Activated naive CD4-positive, alpha-beta T cell treated with anti-CD3 and anti-CD28 coated beads, Interleukin-2, amount 10 ng/mL, durations not matched to agents 7 days and 5 days (primary cell): ENCODE results near the gene LHFPL2.

ENCODE experiments used
- CTCF ChIA-PET: fragments of 350-600 bp; sonication (Branson Sonifier 250); formaldehyde crosslinking; loops from one replicate; lab custom pipeline; 2021; ENCODE audit warnings: antibody characterized with exemption; lab: Charles Lee
- DNase-seq: peaks from one replicate; pipeline ENCODE4 v3.0.0-alpha.2; 2020
- H3K27ac Mint-ChIP-seq: one replicate; pipeline ENCODE4 v1.8.0; 2021; ENCODE audit warnings: mild to moderate bottlenecking, moderate library complexity, mixed read lengths
- H3K27me3 Mint-ChIP-seq: one replicate; pipeline ENCODE4 v1.8.0; 2021; ENCODE audit warnings: mild to moderate bottlenecking, mixed read lengths
- H3K36me3 Mint-ChIP-seq: one replicate; pipeline ENCODE4 v1.8.0; 2021; ENCODE audit warnings: mixed read lengths
- H3K4me1 Mint-ChIP-seq: one replicate; pipeline ENCODE4 v1.8.0; 2021; ENCODE audit warnings: mixed read lengths
- H3K4me3 Mint-ChIP-seq: one replicate; pipeline ENCODE4 v1.8.0; 2021; ENCODE audit warnings: mild to moderate bottlenecking, moderate library complexity, mixed read lengths
- H3K9me3 Mint-ChIP-seq: one replicate; pipeline ENCODE4 v1.8.0; 2021; ENCODE audit warnings: mixed read lengths

Gene LHFPL2

DNA sequence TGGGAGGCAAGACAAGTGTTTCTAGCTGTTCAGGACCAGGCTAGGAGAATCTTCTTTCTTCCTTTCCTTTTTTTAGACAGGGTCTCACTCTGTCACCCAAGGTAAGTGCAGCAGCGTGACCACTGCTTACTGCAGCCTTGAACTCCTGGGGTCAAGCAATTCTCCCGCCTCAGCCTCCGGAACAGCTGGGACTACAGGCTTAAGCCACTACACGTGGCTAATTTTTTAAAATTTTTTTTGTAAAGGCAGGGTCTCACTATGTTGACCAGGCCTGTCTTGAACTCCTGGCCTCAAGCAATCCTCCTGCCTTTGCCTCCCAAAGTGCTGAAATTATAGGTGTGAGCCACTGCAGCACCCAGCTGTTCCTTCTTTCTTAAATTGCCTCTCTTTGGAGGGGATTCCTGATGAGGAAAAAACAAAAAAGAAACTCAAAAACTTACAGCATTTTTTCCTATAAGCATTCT is 53.1 kb downstream of the LHFPL2 start:
- no peaks in the 10 kb centered on the region for H3K9me3 Mint-ChIP-seq
- DNase-seq: no peak
- H3K4me3 Mint-ChIP-seq: no peak overlapping the region
- no peaks in the 10 kb centered on the region for H3K36me3 Mint-ChIP-seq
- no peaks in the 10 kb centered on the region for H3K4me1 Mint-ChIP-seq
- no peak overlapping the region for H3K27ac Mint-ChIP-seq
- CTCF ChIA-PET: no interaction called here
- H3K27me3 Mint-ChIP-seq: peaks cover 7% of the 10 kb centered on the region

DNA sequence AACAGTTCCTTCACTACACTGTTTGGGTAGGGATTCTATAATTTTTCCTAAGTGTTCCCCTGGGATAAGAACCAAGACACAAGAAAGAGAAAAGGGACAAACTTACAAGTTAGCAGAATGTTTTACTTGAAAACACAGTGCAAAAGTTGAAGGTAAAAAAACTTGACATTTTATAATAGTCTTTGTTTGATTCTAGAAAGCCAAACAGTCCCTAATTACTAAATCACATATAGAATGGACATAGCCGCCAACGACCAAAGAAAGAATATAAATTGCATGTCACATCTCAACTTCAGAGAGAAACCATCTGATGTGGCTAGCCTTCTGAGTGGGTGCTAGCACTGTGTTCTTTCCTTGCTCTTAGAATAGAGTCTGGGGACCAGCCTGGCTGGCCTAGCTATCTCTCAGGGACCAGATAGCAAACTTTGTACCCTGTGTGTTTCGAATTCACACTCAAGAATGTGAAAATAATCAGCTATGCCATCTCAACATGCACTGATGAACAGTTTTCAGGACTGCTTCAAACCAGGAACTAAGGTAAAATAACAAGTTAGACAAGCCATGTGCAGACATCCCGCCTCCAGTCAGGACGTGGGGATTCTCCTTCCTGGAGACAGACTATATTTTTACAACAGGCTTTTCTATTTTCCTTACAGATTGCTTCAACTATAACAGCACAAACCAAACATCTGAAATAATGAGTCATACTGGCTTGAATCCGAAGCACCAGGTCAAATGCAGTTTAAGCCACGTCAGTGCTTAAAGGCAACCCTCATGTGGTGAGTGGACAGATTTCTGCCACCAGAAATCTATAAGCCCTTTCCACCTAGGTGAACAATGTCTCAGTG is 53.7 kb downstream of the LHFPL2 start:
- Mint-ChIP-seq H3K36me3 (no peaks in the 10 kb centered on the region), H3K9me3 (no peaks in the 10 kb centered on the region), H3K4me3 (no peak overlapping the region), H3K27ac (no peak overlapping the region), H3K4me1 (no peaks in the 10 kb centered on the region), H3K27me3 (peaks cover 7% of the 10 kb centered on the region)
- CTCF ChIA-PET: no interaction called here
- DNase-seq: no peak

DNA sequence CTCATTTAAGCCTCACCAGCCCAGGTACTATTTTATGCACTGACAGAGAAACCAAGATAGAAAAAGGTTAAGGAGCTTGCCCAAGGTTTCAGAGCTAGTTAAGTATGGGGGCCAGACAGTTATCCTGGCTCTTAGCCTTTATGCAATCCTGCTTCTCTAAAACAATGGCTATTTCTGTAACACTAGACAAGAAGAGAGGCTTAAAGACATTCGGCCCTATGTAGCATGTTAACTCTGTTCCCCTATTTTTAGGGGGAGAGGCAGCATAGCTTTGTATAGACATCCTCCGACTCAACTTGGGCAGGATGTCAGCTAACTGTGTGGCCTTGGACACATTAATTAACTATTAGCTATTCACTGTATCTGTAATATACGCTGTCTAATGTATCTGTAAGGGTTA is 54.6 kb downstream of the LHFPL2 start:
- CTCF ChIA-PET: no interaction called here
- DNase-seq: no peak
- Mint-ChIP-seq H3K4me1 (no peaks in the 10 kb centered on the region), H3K36me3 (no peaks in the 10 kb centered on the region), H3K27ac (no peak overlapping the region), H3K27me3 (peaks cover 7% of the 10 kb centered on the region), H3K4me3 (no peak overlapping the region), H3K9me3 (no peaks in the 10 kb centered on the region)

DNA sequence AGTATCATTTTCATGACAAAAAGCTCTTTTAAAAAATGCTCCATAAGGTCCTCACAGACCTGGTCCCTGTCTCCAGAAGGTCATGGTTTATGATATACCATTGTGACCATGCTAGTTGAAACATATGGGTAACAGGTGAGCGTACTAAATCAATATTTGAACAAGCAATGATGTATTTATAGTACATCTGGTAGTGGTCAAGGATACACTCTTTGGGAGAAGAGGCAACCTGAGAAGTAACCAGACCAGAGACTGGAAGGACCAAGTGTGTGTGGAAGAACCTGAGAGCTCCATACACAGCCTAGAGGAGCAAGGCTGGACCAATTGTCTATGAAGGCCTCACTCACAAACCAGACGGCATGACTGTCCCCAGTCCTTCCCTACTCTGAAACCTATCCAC is 55.1 kb downstream of the LHFPL2 start:
- Mint-ChIP-seq H3K27me3 (peaks cover 7% of the 10 kb centered on the region), H3K36me3 (no peaks in the 10 kb centered on the region), H3K9me3 (no peaks in the 10 kb centered on the region), H3K27ac (no peak overlapping the region), H3K4me1 (no peaks in the 10 kb centered on the region), H3K4me3 (no peak overlapping the region)
- no peak for DNase-seq
- CTCF ChIA-PET: no interaction called here

DNA sequence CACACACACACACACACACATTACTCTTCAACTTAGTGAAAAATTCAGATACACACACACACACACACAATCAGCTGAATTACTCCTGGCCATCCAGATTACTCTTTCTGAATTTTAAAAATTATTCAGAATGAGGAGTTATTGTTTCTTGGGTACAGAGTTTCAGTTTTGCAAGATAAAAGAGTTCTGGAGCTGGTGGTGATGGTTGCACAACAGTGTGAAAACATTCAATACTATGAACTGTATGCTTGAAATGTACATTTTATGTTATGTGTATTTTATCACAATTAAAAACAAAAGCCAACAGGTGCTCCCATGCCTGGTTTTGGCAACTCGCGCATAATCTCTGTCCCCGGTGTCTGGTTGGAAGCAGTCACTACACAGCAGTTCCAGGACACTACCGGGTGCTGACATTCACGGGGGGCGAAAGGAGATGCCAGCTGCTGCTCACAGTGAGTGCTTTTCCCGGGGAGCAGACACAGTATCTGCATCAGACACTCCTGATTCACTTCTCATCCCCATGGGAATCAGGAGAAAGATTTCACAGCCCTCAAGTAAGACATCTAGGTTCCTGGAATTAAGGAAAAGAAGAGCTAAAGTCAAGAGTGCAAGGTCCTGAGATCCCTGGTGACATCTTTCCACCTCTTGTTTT is 55.7 kb downstream of the LHFPL2 start:
- H3K4me1 Mint-ChIP-seq: no peaks in the 10 kb centered on the region
- H3K36me3 Mint-ChIP-seq: no peaks in the 10 kb centered on the region
- DNase-seq: no peak
- peaks cover 7% of the 10 kb centered on the region for H3K27me3 Mint-ChIP-seq
- no peaks in the 10 kb centered on the region for H3K9me3 Mint-ChIP-seq
- H3K4me3 Mint-ChIP-seq: no peak overlapping the region
- CTCF ChIA-PET: no interaction called here
- H3K27ac Mint-ChIP-seq: no peak overlapping the region

DNA sequence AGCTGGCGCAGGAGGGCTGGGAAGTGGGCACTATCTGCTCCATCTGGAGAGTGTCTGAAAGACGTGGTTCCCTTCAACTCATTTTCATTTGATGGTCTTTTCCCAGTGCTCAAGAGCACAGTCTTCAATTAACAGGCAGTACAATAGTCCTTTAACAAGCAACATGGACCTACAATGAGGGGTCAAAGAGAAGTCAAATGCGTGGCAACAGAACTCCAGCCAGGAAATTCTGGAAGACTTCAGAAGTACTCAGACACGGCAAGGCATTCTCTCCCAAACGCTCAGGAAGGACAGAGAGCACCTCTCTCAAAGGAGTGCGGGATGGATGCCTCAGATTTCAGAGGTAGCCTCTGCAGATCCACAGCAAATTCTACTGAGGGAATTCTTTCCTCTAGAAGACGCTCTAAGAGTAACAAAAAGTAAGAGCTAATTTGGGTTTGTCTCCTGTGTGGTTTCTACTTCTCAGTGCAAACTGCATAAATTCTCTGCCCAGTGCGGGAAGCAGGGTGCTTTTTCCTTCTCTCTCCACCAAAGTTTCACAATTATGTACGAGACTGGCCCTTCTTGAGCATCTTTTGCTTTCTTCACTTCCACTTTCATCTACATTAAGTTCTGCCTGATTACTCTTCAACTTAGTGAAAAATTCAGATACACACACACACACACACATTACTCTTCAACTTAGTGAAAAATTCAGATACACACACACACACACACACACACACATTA is 56.4 kb downstream of the LHFPL2 start:
- Mint-ChIP-seq H3K36me3 (no peaks in the 10 kb centered on the region), H3K4me1 (no peaks in the 10 kb centered on the region), H3K27ac (no peak overlapping the region), H3K9me3 (no peaks in the 10 kb centered on the region), H3K27me3 (peaks cover 7% of the 10 kb centered on the region), H3K4me3 (no peak overlapping the region)
- no peak for DNase-seq
- CTCF ChIA-PET: no interaction called here

DNA sequence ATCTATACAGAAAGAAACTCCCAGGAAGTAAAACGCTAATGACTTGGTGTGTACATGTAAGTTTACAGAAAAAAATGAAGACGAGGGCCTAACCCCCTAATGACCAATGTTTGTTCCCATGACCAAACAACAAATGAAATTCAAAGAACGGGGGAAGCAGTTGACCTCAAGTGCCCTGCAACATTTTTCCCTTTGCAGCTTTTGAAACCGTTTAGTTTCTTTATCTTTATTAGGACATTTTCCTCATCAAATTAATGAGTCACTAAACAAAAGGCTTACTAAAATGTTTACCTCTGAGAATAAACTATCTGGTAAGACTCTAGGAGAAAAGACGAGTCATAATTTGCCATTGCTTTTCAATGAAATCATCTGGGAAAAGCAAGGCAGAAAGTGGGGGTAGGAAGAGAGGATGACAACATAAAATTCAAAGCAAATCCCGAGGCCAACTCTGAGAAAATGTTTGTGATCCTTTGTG is 57.4 kb downstream of the LHFPL2 start:
- DNase-seq: no peak
- H3K9me3 Mint-ChIP-seq: no peaks in the 10 kb centered on the region
- no peaks in the 10 kb centered on the region for H3K4me1 Mint-ChIP-seq
- H3K27ac Mint-ChIP-seq: no peak overlapping the region
- no peaks in the 10 kb centered on the region for H3K36me3 Mint-ChIP-seq
- peaks cover 7% of the 10 kb centered on the region for H3K27me3 Mint-ChIP-seq
- H3K4me3 Mint-ChIP-seq: no peak overlapping the region
- CTCF ChIA-PET: no interaction called here

DNA sequence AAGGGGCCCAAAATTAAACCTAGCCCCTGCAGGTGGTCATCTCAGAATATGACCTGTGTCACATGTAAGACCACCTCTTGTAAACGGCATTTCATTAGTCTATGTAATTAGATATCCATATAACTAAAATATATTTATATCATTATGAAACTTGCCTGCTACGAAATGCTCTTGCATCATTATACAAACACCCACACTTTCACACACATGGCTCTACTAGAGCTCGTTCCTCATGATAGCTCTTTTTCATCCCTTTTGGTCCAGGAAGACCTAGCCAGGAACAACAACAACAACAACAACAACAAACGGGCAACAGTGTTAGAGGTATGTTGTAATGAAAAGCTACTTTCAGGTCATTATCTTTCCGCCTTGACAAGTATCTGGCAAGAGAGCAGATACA is 58.6 kb downstream of the LHFPL2 start:
- no peaks in the 10 kb centered on the region for H3K9me3 Mint-ChIP-seq
- no peaks in the 10 kb centered on the region for H3K4me1 Mint-ChIP-seq
- no peak overlapping the region for H3K4me3 Mint-ChIP-seq
- H3K27me3 Mint-ChIP-seq: peaks cover 7% of the 10 kb centered on the region
- no peak for DNase-seq
- no peaks in the 10 kb centered on the region for H3K36me3 Mint-ChIP-seq
- H3K27ac Mint-ChIP-seq: no peak overlapping the region
- CTCF ChIA-PET: no interaction called here

DNA sequence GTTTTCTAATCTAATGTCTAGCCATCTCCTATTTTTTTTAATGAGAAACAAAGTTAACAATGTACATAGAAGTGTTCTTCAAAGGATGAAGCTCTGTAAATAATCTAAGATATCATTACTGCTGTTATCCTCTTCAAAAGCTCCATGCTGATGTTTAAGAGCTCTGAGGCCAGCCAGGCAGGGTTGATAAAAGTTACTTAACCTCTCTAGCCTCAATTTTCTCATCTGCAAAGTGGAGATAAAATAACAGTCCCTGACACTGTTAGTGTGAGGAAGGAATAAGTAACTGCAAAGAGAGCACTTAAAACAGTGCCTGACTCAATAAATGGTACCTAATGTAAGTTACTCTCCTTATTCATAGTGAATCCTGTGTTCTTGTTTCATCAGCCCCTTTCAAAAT is 60.1 kb downstream of the LHFPL2 start:
- no peaks in the 10 kb centered on the region for H3K4me1 Mint-ChIP-seq
- H3K27me3 Mint-ChIP-seq: peaks cover 7% of the 10 kb centered on the region
- H3K27ac Mint-ChIP-seq: no peak overlapping the region
- H3K9me3 Mint-ChIP-seq: no peaks in the 10 kb centered on the region
- no peak overlapping the region for H3K4me3 Mint-ChIP-seq
- DNase-seq: no peak
- H3K36me3 Mint-ChIP-seq: no peaks in the 10 kb centered on the region
- CTCF ChIA-PET: no interaction called here

DNA sequence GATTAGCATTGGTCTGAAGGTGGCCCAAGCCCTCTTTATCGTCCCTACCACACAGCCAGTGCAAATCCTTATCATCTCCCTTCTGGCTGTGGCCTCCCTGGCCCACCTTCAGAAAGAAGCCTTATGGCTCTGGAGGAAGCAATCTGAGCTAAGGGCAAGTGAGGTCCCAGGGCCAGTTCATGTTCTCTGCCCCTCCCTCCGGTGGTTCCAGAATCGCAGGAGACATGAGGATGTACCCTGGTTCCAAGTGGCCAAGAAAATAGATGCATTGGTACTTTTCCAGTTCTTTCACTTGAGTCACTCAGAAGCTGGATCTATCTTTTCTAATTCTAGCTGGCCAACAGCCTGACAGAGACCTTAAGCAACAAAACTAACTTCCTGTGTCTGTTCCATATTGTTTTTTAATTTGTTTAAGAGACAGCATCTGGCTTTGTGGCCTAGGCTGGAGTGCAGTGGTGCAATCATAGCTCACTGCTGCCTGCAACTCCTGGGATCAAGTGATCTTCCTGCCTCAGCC is 60.7 kb downstream of the LHFPL2 start:
- CTCF ChIA-PET: no interaction called here
- H3K27me3 Mint-ChIP-seq: peaks cover 7% of the 10 kb centered on the region
- DNase-seq: no peak
- H3K9me3 Mint-ChIP-seq: no peaks in the 10 kb centered on the region
- H3K4me3 Mint-ChIP-seq: no peak overlapping the region
- no peaks in the 10 kb centered on the region for H3K4me1 Mint-ChIP-seq
- no peaks in the 10 kb centered on the region for H3K36me3 Mint-ChIP-seq
- H3K27ac Mint-ChIP-seq: no peak overlapping the region

DNA sequence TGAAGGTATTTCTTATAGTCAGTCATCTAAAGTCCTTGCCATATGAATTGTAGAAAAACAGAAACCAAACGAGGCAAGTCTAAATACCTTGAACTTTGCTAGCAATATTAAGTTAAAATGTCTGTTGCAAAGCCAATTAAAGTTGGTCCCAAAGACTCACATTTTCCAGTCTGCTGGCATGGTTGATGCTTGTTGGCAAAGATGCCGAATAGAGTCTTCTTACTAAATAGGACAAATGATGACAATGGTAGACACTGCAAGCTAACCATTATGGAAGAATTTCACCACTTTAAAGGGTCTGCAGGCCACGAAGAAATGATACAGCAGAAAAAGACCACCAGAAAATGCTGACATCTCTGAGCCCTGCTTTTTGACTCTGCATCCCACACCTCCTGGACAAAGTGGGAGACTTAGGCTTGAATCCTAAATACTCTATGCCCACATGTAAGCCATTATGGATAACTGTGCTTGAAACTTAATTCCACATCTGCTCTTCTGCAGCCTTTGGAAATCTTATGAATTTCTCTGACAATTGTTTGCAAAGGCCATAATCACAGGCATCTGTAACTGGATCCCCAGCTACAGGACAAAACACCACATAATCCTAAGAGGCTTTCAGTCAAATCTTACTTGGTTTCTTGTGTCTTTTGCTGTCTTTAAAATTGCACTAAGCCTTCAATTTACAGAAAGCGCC is 61.3 kb downstream of the LHFPL2 start:
- Mint-ChIP-seq H3K4me1 (no peaks in the 10 kb centered on the region), H3K27ac (no peak overlapping the region), H3K27me3 (peaks cover 7% of the 10 kb centered on the region), H3K4me3 (no peak overlapping the region), H3K9me3 (no peaks in the 10 kb centered on the region), H3K36me3 (no peaks in the 10 kb centered on the region)
- CTCF ChIA-PET: no interaction called here
- DNase-seq: no peak

DNA sequence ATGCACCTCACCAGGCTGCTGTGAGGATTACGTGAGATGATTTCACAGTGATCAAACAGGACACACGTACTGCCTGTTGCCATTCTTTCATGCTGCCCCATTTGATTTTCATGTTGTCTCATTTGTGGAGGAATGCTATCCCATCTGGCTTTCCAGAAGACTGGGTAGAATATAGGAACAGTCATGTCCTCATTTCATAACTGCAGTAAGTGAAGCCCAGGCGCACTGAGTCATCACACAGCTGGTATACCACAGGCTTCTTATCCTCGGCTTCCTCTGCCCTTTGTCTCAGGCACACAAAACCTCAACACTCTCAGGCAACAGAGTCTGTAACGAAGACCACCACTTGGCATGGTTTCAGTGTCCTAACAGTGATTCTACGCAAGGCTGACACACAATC is 62.3 kb downstream of the LHFPL2 start:
- CTCF ChIA-PET: no interaction called here
- H3K4me1 Mint-ChIP-seq: no peaks in the 10 kb centered on the region

DNA sequence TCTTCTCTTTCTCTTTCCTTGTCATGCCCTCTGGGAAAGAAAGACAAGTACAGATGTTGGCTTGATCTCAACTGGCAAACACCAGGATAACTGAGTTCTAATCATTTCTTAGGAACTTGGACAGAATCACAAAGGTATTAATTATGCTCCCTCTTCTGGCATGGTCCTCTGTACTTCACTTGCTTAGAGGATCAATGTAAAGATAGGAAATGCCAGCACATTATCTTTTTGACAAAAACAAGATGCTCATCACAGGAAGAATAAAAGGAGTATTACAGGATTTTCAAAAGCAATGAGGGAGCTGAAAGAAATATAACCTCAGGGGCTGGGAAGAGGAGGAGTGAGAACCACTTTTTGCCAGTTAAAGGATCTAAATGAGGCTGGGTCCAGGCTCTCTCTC is 70.6 kb downstream of the LHFPL2 start:
- H3K27me3 Mint-ChIP-seq: no peaks in the 10 kb centered on the region
- no peaks in the 10 kb centered on the region for H3K4me1 Mint-ChIP-seq
- H3K9me3 Mint-ChIP-seq: no peaks in the 10 kb centered on the region
- no peak for DNase-seq
- H3K27ac Mint-ChIP-seq: no peak overlapping the region
- CTCF ChIA-PET: interaction anchor here (0.6 to 1.0 kb wide), 2 partner anchors 278 to 382 kb away, joined by 3 read pairs; no protein-coding TSS in a partner anchor
- no peaks in the 10 kb centered on the region for H3K36me3 Mint-ChIP-seq
- H3K4me3 Mint-ChIP-seq: no peak overlapping the region

More for the DNA sequence above, 62.3 kb downstream of the LHFPL2 start:
- no peaks in the 10 kb centered on the region for H3K36me3 Mint-ChIP-seq
- no peaks in the 10 kb centered on the region for H3K9me3 Mint-ChIP-seq
- H3K4me3 Mint-ChIP-seq: no peak overlapping the region
- no peak for DNase-seq
- H3K27ac Mint-ChIP-seq: no peak overlapping the region
- no peaks in the 10 kb centered on the region for H3K27me3 Mint-ChIP-seq
